Liver (tissue), 9 donors: ENCODE data around the gene MSI2. TPM values are rescaled to one million over a fixed set of nuclear protein-coding genes. Genes with fewer than 3 reads are reported as not detected.

Experiments
- DNase-seq: peaks from one replicate; pipeline ENCODE4 v3.0.0-alpha.2; 2017; ENCODE audit warnings: low spot score
- H3K27ac ChIP-seq, 2 donors: one replicate each; pipeline ENCODE4 v1.7.0; 2013; ENCODE audit warnings: inconsistent platforms in 2 of 2, low read length in 2 of 2, control low read depth in 1 of 2, low read depth in 1 of 2, mild to moderate bottlenecking in 1 of 2
- H3K27me3 ChIP-seq, 4 donors: one replicate each; pipeline versions ENCODE4 v1.6.1 to v1.7.0; 2013; ENCODE audit warnings: low read length in 3 of 4, inconsistent platforms in 1 of 4, mild to moderate bottlenecking in 1 of 4, moderate library complexity in 1 of 4; ENCODE audit not compliant: control insufficient read depth in 4 of 4, insufficient read depth in 4 of 4
- H3K36me3 ChIP-seq, 4 donors: one replicate each; pipeline versions ENCODE4 v1.6.1 to v1.7.0; 2013; ENCODE audit warnings: low read length in 3 of 4, mild to moderate bottlenecking in 3 of 4, low read depth in 1 of 4, moderate library complexity in 1 of 4; ENCODE audit not compliant: control insufficient read depth in 4 of 4, insufficient read depth in 3 of 4
- H3K4me1 ChIP-seq, 4 donors: one replicate each; pipeline versions ENCODE4 v1.6.1 to v1.7.0; 2013; ENCODE audit warnings: low read length in 3 of 4, mild to moderate bottlenecking in 3 of 4, moderate library complexity in 1 of 4; ENCODE audit not compliant: control insufficient read depth in 4 of 4, insufficient read depth in 4 of 4
- H3K4me3 ChIP-seq, 3 donors: one replicate each; pipeline versions ENCODE4 v1.6.1 to v1.7.0; 2013; ENCODE audit warnings: low read length in 3 of 3, control low read depth in 1 of 3, low read depth in 1 of 3, mild to moderate bottlenecking in 1 of 3
- H3K9ac ChIP-seq, 2 donors: one replicate each; pipeline ENCODE4 v1.7.0; 2013; ENCODE audit warnings: low read length in 2 of 2, mild to moderate bottlenecking in 2 of 2, moderate library complexity in 2 of 2, control low read depth in 1 of 2, low read depth in 1 of 2
- H3K9me3 ChIP-seq, 4 donors: one replicate each; pipeline versions ENCODE4 v1.6.1 to v1.7.0; 2013; ENCODE audit warnings: low read length in 3 of 4; ENCODE audit not compliant: control insufficient read depth in 4 of 4
- EGR1 ChIP-seq, 2 donors: IDR thresholded peaks; 2 replicates each; pipeline ENCODE4 v1.6.1; 2016 to 2018; ENCODE audit warnings: antibody characterized with exemption in 2 of 2, low read depth in 2 of 2
- FOXA1 ChIP-seq: IDR thresholded peaks from 2 replicates; pipeline ENCODE4 v1.6.1; 2016; ENCODE audit warnings: antibody characterized with exemption
- FOXA2 ChIP-seq: IDR thresholded peaks from 2 replicates; pipeline ENCODE4 v1.6.1; 2016; ENCODE audit warnings: antibody characterized with exemption
- HNF4A ChIP-seq, 2 donors: conservative IDR thresholded peaks; 2 replicates each; pipeline ENCODE4 v1.6.1; 2016; ENCODE audit warnings: antibody characterized with exemption in 2 of 2, mild to moderate bottlenecking in 2 of 2
- HNF4G ChIP-seq: IDR thresholded peaks from 2 replicates; pipeline ENCODE4 v1.6.1; 2016; ENCODE audit warnings: antibody characterized with exemption
- RAD21 ChIP-seq, 2 donors: IDR thresholded peaks; 2 replicates each; pipeline ENCODE4 v1.6.1; 2016; ENCODE audit warnings: antibody characterized with exemption in 2 of 2, mild to moderate bottlenecking in 2 of 2
- RXRA ChIP-seq, 2 donors: IDR thresholded peaks; 2 replicates each; pipeline ENCODE4 v1.6.1; 2017 to 2018; ENCODE audit warnings: antibody characterized with exemption in 2 of 2, mild to moderate bottlenecking in 1 of 2
- SP1 ChIP-seq: IDR thresholded peaks from 2 replicates; pipeline ENCODE4 v1.6.1; 2018; ENCODE audit warnings: antibody characterized with exemption, mild to moderate bottlenecking
- TAF1 ChIP-seq: conservative IDR thresholded peaks from 2 replicates; pipeline ENCODE4 v1.6.1; 2016; ENCODE audit warnings: antibody characterized with exemption, mild to moderate bottlenecking
- YY1 ChIP-seq: IDR thresholded peaks from 2 replicates; pipeline ENCODE4 v1.6.1; 2016; ENCODE audit warnings: antibody characterized with exemption, mild to moderate bottlenecking
- WGBS: extraction: QIAGEN DNeasy Blood & Tissue Kit; methylation state at CpG from one replicate; pipeline ENCODE4 v1.1.7; 2013; 5-methylcytosine and 5-hydroxymethylcytosine counted together
- polyA plus RNA-seq, 2 donors: library from polyadenylated mRNA; stranded (reverse) in 1 of 2; unstranded in 1 of 2; fragments of 200-250 nt in 1 of 2; fragments of >200 nt in 1 of 2; fragmentation: Nextera tagmentation in 1 of 2; extraction: Ambion mirVana in 1 of 2; gene quantifications; one replicate each; pipeline versions ENCODE4 v1.2.1 to v1.2.3, GENCODE V29; 2013 to 2015
- total RNA-seq, 2 donors: library from RNA; depleted of rRNA; stranded (reverse); fragments of >200 nt; gene quantifications; one replicate each; pipeline ENCODE4 v1.2.3, GENCODE V29; 2014
- TF ChIP-seq, protein P1 (sequence below): IDR thresholded peaks from 2 replicates; pipeline ENCODE4 v1.6.1; 2016; ENCODE audit warnings: antibody characterized with exemption
- TF ChIP-seq, protein P2 (sequence below): IDR thresholded peaks from 2 replicates; pipeline ENCODE4 v1.6.1; 2016; ENCODE audit warnings: antibody characterized with exemption
- TF ChIP-seq, protein P3 (sequence below): IDR thresholded peaks from 2 replicates; pipeline ENCODE4 v1.6.1; 2016; ENCODE audit warnings: antibody characterized with exemption, mild to moderate bottlenecking
- donor health status: healthy.
- donor health status: healthy.
- donor health status: healthy.
- donor health status: healthy.
- donor health status: healthy.

MSI2 gene
- total and polyA plus RNA-seq, 4 donors: 5.7 to 15.6 (median 9.2) TPM

DNA sequence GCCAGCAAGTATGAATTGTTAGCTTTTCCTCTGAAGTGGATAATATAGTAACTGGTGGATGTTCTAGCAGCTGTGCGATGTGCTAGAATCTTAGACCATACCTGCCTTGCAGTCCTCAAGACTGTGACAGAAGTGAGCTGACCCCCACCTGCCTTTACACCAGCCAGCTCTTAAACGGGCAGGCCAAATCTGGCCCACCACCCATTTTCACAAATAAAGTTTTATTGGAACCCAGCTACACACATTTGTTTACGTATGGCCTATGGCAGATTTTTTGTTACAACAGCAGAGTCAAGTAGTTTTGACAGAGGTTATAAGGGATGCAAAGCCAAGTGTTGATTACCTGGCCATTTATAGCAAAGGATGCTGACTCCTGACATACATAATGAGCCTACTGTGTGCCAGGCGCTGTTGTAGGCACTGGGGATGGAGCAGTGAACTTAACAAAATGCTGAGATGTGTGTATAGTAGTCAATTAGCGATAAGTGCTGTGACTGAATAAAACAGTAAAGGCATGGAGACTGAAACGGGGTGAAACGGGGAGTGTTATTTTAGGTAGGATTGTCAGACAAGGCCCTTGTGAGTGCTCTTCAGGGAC lies 79.0 kb downstream of the MSI2 start (continued):
- TF ChIP-seq, protein P1, sequence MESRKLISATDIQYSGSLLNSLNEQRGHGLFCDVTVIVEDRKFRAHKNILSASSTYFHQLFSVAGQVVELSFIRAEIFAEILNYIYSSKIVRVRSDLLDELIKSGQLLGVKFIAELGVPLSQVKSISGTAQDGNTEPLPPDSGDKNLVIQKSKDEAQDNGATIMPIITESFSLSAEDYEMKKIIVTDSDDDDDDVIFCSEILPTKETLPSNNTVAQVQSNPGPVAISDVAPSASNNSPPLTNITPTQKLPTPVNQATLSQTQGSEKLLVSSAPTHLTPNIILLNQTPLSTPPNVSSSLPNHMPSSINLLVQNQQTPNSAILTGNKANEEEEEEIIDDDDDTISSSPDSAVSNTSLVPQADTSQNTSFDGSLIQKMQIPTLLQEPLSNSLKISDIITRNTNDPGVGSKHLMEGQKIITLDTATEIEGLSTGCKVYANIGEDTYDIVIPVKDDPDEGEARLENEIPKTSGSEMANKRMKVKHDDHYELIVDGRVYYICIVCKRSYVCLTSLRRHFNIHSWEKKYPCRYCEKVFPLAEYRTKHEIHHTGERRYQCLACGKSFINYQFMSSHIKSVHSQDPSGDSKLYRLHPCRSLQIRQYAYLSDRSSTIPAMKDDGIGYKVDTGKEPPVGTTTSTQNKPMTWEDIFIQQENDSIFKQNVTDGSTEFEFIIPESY: no peak
- TF ChIP-seq FOXA2 (no peak), HNF4G (no peak), YY1 (no peak), RXRA (IDR thresholded peaks at IDR 0.05) (no peak)
- TF ChIP-seq, protein P2, sequence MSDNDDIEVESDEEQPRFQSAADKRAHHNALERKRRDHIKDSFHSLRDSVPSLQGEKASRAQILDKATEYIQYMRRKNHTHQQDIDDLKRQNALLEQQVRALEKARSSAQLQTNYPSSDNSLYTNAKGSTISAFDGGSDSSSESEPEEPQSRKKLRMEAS: no peak

DNA sequence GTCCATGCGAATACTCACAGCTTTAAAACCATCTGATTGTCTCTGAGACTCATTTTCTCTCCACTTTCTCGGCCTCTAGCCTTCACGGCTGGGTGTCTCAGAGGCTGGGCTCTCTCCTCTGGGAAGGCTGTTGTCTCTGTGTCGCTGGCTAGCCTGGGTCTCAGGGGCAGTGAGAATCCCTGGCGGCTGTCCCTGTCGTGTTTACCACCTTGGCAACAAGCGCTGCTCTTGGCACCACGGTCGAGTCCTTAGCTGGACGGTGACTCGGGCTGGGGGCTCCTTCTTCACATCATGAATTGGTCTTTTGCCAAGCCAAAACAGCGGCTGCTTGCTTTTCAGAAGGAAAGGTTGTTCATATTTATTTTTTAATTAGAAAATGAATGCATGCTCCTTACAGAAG lies 81.1 kb downstream of the MSI2 start:
- TF ChIP-seq EGR1 (IDR thresholded peaks at IDR 0.05; ENCODE audit: low read depth in 2 of 2) (no peak), TAF1 (no peak), RXRA (IDR thresholded peaks at IDR 0.05) (no peak), RAD21 (IDR thresholded peaks at IDR 0.05) (no peak), SP1 (no peak), FOXA1 (no peak)
- TF ChIP-seq, protein P1: no peak
- Histone ChIP-seq H3K36me3 (no peaks in the 10 kb centered on the region), H3K27ac (no peak overlapping the region), H3K4me3 (no peak overlapping the region), H3K9me3 (no peaks in the 10 kb centered on the region), H3K9ac (no peak overlapping the region), H3K4me1 (peaks cover 0 to 5% (median 3%) of the 10 kb centered on the region in 4 donors), H3K27me3 (no peaks in the 10 kb centered on the region)
- 64% methylated on average over 12 of the region's 12 CpGs for WGBS
- DNase-seq: no peak

DNA sequence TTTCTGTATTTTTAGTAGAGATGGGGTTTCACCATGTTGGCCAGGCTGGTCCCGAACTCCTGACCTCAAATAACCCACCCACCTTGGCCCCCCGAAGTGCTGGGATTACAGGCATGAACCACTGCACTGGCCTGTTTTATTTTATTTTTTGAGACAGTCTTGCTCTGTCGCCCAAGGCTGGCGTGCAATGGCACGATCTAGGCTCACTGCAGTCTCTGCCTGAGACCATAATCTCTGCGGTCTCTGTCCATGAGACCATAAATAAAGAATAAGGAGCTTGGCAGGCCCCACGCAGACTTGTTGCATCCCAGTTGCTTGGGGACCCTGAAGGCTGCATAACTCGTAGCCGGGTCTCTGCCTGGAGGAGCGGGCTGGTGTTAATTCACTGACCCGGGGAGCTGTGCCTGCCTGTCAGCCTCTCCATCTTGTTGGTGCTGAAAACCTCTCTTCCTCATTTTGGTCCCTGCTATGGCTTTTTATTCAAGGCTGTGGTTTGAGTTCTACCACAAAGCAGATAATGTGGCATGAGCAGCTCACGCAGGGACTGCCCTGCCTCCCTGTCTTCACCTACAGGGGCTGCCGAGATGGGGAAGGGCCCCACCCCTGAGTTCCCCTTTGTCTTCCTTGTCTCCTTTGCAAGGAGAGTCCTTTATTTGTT lies 82.1 kb downstream of the MSI2 start:
- no peak for DNase-seq
- no peak overlapping the region for H3K27ac ChIP-seq
- no peaks in the 10 kb centered on the region for H3K27me3 ChIP-seq
- H3K36me3 ChIP-seq: no peaks in the 10 kb centered on the region
- no peak for TF ChIP-seq YY1
- TF ChIP-seq, protein P3, sequence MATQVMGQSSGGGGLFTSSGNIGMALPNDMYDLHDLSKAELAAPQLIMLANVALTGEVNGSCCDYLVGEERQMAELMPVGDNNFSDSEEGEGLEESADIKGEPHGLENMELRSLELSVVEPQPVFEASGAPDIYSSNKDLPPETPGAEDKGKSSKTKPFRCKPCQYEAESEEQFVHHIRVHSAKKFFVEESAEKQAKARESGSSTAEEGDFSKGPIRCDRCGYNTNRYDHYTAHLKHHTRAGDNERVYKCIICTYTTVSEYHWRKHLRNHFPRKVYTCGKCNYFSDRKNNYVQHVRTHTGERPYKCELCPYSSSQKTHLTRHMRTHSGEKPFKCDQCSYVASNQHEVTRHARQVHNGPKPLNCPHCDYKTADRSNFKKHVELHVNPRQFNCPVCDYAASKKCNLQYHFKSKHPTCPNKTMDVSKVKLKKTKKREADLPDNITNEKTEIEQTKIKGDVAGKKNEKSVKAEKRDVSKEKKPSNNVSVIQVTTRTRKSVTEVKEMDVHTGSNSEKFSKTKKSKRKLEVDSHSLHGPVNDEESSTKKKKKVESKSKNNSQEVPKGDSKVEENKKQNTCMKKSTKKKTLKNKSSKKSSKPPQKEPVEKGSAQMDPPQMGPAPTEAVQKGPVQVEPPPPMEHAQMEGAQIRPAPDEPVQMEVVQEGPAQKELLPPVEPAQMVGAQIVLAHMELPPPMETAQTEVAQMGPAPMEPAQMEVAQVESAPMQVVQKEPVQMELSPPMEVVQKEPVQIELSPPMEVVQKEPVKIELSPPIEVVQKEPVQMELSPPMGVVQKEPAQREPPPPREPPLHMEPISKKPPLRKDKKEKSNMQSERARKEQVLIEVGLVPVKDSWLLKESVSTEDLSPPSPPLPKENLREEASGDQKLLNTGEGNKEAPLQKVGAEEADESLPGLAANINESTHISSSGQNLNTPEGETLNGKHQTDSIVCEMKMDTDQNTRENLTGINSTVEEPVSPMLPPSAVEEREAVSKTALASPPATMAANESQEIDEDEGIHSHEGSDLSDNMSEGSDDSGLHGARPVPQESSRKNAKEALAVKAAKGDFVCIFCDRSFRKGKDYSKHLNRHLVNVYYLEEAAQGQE: no peak
- TF ChIP-seq HNF4A (conservative IDR thresholded peaks at IDR 0.05): no peak
- no peak for TF ChIP-seq TAF1
- H3K9ac ChIP-seq: no peak overlapping the region
- no peak overlapping the region for H3K4me3 ChIP-seq
- WGBS: 87% methylated on average over 13 of the region's 13 CpGs
- H3K9me3 ChIP-seq: no peaks in the 10 kb centered on the region
- H3K4me1 ChIP-seq: peaks cover 0 to 12% (median 10%) of the 10 kb centered on the region in 4 donors
